NCI-H526 treated with DMSO at 0.1 percent for 48 hours (cell line): ENCODE results near the gene TBC1D14.

Source experiments
- DNase-seq: peaks from one replicate; lab custom pipeline; 2025; lab: John Stamatoyannopoulos, UW

TBC1D14 gene

GRCh38 chr4:6953751-6954380, 44.2 kb downstream of the TBC1D14 start:
- DNase-seq: no peak

GRCh38 chr4:6955261-6955911, 45.8 kb downstream of the TBC1D14 start:
- no peak for DNase-seq

GRCh38 chr4:6956087-6956433, 46.4 kb downstream of the TBC1D14 start:
- DNase-seq: no peak

- no peak for DNase-seq
Observed at GRCh38 chr4:6956434-6957147, 47.0 kb downstream of the TBC1D14 start.

- DNase-seq: no peak
Observed at GRCh38 chr4:6957148-6957520, 47.5 kb downstream of the TBC1D14 start.

GRCh38 chr4:6957994-6958393, 48.4 kb downstream of the TBC1D14 start:
- DNase-seq: no peak

- no peak for DNase-seq
Observed at GRCh38 chr4:6959261-6959660, 49.6 kb downstream of the TBC1D14 start.

GRCh38 chr4:6960154-6960553, 50.5 kb downstream of the TBC1D14 start:
- DNase-seq: no peak

- no peak for DNase-seq
Observed at GRCh38 chr4:6960628-6961412, 51.2 kb downstream of the TBC1D14 start.

GRCh38 chr4:6961496-6962210, 52.0 kb downstream of the TBC1D14 start:
- DNase-seq: no peak

- no peak for DNase-seq
Observed at GRCh38 chr4:6962211-6963041, 52.8 kb downstream of the TBC1D14 start.

- DNase-seq: no peak
Observed at GRCh38 chr4:6963139-6963611, 53.5 kb downstream of the TBC1D14 start.

- no peak for DNase-seq
Observed at GRCh38 chr4:6964858-6965257, 55.2 kb downstream of the TBC1D14 start.

- DNase-seq: no peak
Observed at GRCh38 chr4:6965329-6965728, 55.7 kb downstream of the TBC1D14 start.

- DNase-seq: no peak
Observed at GRCh38 chr4:6967846-6968340, 58.3 kb downstream of the TBC1D14 start.

- no peak for DNase-seq
Observed at GRCh38 chr4:6968496-6968895, 58.9 kb downstream of the TBC1D14 start.

- no peak for DNase-seq
Observed at GRCh38 chr4:6969826-6970800, 60.5 kb downstream of the TBC1D14 start.

GRCh38 chr4:6971536-6972374, 62.1 kb downstream of the TBC1D14 start:
- DNase-seq: no peak

- no peak for DNase-seq
Observed at GRCh38 chr4:6972375-6972650, 62.7 kb downstream of the TBC1D14 start.
